HG03457 (cell line): ENCODE results near the gene CEP152.
"Not testable (repeated sequence)": the region's sequence is repeated elsewhere in the genome, so short reads cannot be mapped to it uniquely, and the experiment has no call there.

Experiments used
- ATAC-seq: cut with Tn5 transposase; IDR thresholded peaks from one replicate; pipeline ENCODE4 v1.9.1; 2021; ENCODE audit warnings: moderate number of reproducible peaks; ENCODE audit not compliant: unreplicated experiment

Gene CEP152, protein sequence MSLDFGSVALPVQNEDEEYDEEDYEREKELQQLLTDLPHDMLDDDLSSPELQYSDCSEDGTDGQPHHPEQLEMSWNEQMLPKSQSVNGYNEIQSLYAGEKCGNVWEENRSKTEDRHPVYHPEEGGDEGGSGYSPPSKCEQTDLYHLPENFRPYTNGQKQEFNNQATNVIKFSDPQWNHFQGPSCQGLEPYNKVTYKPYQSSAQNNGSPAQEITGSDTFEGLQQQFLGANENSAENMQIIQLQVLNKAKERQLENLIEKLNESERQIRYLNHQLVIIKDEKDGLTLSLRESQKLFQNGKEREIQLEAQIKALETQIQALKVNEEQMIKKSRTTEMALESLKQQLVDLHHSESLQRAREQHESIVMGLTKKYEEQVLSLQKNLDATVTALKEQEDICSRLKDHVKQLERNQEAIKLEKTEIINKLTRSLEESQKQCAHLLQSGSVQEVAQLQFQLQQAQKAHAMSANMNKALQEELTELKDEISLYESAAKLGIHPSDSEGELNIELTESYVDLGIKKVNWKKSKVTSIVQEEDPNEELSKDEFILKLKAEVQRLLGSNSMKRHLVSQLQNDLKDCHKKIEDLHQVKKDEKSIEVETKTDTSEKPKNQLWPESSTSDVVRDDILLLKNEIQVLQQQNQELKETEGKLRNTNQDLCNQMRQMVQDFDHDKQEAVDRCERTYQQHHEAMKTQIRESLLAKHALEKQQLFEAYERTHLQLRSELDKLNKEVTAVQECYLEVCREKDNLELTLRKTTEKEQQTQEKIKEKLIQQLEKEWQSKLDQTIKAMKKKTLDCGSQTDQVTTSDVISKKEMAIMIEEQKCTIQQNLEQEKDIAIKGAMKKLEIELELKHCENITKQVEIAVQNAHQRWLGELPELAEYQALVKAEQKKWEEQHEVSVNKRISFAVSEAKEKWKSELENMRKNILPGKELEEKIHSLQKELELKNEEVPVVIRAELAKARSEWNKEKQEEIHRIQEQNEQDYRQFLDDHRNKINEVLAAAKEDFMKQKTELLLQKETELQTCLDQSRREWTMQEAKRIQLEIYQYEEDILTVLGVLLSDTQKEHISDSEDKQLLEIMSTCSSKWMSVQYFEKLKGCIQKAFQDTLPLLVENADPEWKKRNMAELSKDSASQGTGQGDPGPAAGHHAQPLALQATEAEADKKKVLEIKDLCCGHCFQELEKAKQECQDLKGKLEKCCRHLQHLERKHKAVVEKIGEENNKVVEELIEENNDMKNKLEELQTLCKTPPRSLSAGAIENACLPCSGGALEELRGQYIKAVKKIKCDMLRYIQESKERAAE (N-terminal part only)

DNA sequence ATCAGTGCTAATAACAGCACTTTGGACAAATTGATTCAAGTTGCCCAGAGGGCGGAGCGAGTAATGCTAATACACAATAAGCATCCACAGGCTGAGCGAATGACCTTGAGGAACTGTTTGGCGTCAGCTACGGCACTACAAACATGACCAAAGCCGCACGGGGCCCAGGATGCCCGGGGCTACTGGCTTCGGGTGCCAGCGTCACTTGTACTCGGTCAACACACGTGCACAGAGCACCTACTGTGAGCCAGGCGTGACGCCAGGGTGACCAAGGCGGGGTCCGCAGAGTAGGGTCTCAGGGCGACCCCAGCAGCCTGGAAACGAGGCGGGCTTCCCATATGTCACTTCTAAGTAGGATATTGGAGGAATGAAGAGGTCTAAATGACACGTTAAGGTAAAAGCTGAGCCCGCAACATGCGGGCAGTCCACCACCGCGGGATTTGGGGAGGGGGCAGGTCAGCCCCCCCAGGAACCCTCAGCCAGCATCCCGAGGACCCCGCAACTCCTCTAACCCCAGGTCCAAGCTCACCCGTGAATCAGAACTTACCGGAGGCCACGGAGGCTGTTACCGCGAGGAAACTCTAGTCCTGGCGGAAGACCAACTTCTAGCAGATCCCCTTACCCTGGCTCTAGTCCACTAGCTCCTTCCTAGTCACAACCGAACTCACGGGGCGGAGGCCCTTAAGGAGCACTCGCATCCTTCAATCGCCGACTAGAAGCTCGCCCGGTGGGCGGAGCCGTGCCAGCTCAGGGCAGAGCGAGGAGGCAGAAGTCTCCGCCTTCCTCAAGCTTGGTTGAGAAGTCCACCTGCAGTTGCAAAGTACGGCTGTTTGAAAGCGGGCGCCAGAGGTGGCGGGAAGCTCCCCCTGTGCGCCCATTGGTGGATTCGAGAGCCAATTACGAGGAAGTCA, at the start of gene CEP152:
Gene CEP152, minus strand, starts transcription at position 656 of the 911 bp plus-strand sequence. CDS start 5,420 bp downstream, outside the sequence.
- ATAC-seq = peak; percentile 97

DNA sequence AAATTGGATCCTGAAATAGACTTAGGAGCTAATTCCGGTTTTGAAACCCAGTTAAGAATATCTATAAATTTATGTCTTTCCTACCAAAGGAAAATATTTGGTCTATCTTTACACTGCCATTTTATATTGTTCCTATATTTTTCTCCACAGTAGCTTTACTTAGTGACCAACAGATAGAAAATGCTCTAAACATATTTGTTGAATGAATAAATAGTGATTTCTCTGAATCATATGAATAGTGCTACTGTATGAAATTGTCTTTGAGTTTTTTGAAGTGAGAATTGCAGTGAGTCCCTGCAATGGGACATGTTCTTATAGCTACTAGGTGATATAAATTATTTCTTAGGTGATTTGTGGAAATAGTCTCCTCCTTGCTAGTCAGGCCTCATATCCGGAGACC, 48.6 kb upstream of the CEP152 start:
- ATAC-seq = no peak

- no peak for ATAC-seq
These were observed 47.5 kb upstream of the CEP152 start for GRCh38 chr15:48858401-48858800.

- no peak for ATAC-seq
These were observed 46.1 kb upstream of the CEP152 start for GRCh38 chr15:48856942-48857341.

DNA sequence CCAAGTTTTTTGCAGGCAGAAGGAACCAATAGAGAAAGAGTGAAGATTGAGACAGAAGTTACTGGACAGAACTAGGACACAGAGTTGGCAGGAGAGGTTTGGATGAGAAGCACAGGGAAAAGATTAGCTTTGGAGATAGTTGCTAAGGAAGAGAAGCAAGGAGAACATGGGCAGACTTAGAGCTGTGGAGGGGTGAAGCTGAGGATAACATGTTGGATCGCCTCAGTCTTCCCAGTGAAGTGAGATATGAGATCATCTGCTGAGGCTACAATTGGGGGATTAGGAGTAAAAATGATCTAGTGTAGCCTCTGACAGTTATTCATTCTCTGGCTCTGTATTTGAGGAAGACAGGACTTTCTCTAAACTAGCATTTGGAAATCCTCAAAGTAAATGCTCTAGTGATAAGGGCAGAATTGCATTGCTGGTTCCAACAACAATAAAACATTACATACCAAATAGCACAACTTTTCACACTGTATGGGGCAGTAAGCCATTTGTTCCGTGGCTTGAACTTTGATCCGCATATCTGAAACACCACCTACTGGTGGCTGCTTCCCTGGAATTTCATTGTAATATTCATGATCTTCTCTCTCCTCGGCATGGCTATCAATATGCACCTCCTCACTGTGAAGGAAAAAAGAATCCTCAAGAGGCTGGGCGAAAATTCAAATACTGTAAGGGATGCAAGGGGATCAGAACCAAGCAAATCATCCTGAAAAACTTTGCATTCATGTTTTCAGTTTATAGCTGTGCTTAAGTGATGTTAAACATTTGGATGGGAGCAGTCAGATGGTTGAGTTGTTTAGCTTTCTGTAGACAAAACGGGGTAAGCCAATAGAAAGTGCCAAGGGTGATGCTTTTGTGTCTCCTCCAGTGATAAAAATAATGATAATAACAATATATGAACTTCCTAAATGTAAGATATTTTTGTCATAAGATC, 44.9 kb upstream of the CEP152 start:
- no peak for ATAC-seq

DNA sequence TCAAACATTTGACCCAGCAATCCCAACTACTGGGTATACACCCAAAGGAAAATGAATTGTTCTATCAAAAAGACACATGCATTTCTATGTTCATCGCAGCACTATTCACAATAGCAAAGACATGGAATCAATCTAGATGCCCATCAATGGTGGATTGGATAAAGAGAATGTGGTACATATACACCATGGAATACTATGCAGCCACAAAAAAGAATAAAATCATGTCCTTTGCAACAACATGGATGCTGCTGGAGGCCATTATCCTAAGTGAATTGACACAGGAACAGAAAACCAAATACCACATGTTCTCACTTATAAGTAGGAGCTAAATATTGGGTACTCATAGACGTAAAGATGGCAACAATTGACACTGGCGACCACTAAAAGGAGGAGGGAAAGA, 43.6 kb upstream of the CEP152 start:
- ATAC-seq = not testable (repeated sequence)

- no peak for ATAC-seq
These were observed 41.1 kb upstream of the CEP152 start for GRCh38 chr15:48851956-48852355.

- ATAC-seq = no peak
These were observed 39.8 kb upstream of the CEP152 start for GRCh38 chr15:48850648-48851047.

DNA sequence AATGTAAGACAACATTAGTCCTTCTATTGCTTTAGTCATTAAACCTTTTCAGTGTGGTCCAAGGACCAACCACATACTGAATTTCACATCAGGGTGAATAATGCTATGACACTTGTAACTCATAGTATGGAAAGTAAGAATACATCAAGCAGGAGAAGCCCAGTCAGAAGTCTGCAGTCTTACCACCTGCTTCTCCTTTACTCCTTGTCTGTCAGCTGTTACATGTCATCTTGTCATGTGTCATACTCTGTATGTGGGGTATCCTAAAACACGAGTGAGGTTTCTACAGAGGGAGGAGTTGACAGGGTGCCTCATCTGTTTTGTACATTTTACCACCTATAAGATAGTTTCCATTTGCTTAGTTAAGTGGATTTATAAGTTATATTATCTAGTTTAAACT, 34.3 kb upstream of the CEP152 start:
- ATAC-seq = no peak

GRCh38 chr15:48842501-48842900, 31.6 kb upstream of the CEP152 start:
- no peak for ATAC-seq

- ATAC-seq = no peak
These were observed 23.9 kb upstream of the CEP152 start for GRCh38 chr15:48834756-48835155.

GRCh38 chr15:48833526-48834239, 22.8 kb upstream of the CEP152 start:
- no peak for ATAC-seq

DNA sequence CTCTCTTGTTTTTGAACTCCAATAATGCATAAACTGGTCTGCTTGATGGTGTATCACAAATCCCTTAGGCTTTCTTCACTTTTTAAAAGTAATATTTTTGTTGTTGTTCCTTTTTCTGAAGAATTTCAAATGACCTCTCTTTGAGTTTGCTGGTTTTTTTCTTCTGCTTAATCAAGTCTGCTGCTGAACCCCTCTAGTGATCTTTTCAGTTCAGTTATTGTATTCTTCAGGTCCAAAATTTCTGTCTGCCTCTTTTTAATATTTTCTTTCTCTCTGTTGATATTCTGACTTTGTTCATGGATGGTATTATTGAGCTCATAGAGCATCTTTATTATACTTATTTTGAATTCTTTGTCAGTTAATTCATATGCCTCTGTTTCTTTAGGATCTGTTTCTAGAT, 21.8 kb upstream of the CEP152 start:
- ATAC-seq = no peak

- no peak for ATAC-seq
These were observed 18.0 kb upstream of the CEP152 start for GRCh38 chr15:48828906-48829305.

DNA sequence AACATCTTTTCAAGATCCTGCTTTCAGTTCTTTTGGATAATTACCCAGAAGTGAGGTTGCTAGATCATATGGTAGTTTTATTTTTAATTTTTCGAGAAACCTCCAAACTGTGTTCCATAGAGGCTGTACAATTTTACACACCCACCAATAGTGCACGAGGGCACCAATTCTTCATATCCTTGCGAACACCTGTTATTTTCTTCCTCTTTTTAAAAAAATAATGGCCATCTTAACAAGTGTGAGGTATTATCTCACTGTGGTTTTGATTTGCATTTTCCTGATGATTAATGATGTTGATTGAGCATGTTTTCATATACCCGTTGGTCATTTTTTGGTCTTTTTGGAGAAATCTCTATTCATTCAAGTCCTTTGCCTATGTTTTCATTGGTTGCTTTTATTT, 17.6 kb upstream of the CEP152 start:
- ATAC-seq = no peak

DNA sequence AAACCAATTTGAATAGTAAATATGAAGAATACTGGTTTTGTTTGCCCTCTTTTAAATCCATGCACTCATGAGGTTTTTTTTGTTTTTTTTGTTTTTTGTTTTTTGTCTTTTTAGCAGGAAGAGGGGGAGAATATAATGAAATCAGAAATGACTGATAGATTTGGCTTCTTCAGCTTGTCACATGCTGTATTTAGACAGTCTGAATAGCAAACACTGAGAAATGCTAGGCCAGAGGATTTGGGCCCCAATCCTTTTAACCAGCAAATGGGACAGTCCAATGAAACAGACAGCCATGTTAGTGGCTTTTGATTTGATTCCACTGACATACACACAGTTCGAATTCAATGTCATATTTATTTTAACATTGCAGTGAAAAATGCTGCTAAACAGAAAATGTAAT, 14.2 kb upstream of the CEP152 start:
- ATAC-seq = no peak

DNA sequence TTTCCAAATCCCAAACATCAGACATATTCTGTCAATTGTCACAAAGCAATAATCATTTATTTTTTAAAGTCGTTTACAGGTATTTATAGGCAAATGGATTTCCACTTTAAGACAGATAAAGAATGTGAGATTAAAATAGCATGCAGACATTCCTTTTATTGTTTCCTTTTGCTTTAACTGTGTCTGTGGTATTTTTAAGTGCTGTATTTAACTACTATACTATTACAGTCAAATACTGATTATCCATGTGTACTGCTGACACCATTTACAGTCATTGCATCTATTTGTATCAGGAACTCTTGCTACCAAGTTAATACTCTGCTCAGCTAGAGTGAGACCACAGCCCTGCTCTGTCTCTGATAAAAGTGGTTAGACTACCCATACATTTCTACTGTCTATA, 12.8 kb upstream of the CEP152 start:
- no peak for ATAC-seq

- ATAC-seq = no peak
These were observed 12.4 kb upstream of the CEP152 start for GRCh38 chr15:48823237-48823636.
